ENCODE results near the gene ZNF211. TPM values are rescaled to one million over a fixed set of nuclear protein-coding genes. Genes with fewer than 3 reads are reported as not detected.
A peak's percentile ranks its signal among the peaks of the same experiment; 100 is the strongest.

ZNF211 gene
- total and polyA plus RNA-seq, 10 of the 15 experiments (the other 5 are each of a cell fraction or from before 2014, with no cell fraction given) = 2.1 to 20.6 (median 9.3) TPM

GRCh38 chr19:57632987-57633831 lies at the start of gene ZNF211 (continued):
- TF ChIP-seq CBFB (IDR thresholded peaks at IDR 0.05; ENCODE audit: low read depth) = no peak
- TF ChIP-seq RFX5 (IDR thresholded peaks at IDR 0.05; ENCODE audit: low read depth, low read length) = no peak
- no peak for TF ChIP-seq EED (IDR thresholded peaks at IDR 0.05; ENCODE audit: low read depth)
- TF ChIP-seq PML (IDR thresholded peaks at IDR 0.05; ENCODE audit: low read length) = no peak
- TF ChIP-seq MXI1 (IDR thresholded peaks at IDR 0.05; ENCODE audit: low read depth, low read length) = peak; percentile 10; the same call in 1 of the 2 replicates
- no peak for TF ChIP-seq MLLT1 (IDR thresholded peaks at IDR 0.05)
- TF ChIP-seq EP300 (IDR thresholded peaks at IDR 0.05; ENCODE audit: borderline replicate concordance in 1 of 2, control insufficient read depth in 1 of 2, low read depth in 2 of 2, low read length in 2 of 2) = 0 out of 4 replicates have a peak, but pooled peaks of 1 of the 2 experiments have one; percentile 23
- TF ChIP-seq CREB1 (IDR thresholded peaks at IDR 0.05; ENCODE audit: low read depth) = peak; percentile 82
- TF ChIP-seq NR2C2 (IDR thresholded peaks at IDR 0.05; ENCODE audit: borderline replicate concordance, control insufficient read depth, insufficient read length, low read depth) = no peak
